HG03342 (cell line): Measurements from ENCODE around the gene NDUFS3.
"Not testable (repeated sequence)": the region's sequence is repeated elsewhere in the genome, so short reads cannot be mapped to it uniquely, and the experiment has no call there.

Experiments used
- ATAC-seq: cut with Tn5 transposase; IDR thresholded peaks from one replicate; pipeline ENCODE4 v1.9.1; 2021; ENCODE audit warnings: mild to moderate bottlenecking, moderate library complexity; ENCODE audit not compliant: unreplicated experiment

The NDUFS3 gene

GRCh38 chr11:47578524-47579494 is at the start of gene NDUFS3, which contains the start of gene KBTBD4:
Gene NDUFS3, plus strand, starts transcription at chr11:47579074. Its CDS starts 18 bp downstream, at chr11:47579092.
Gene KBTBD4, minus strand, starts transcription at chr11:47578970. Its CDS starts 19 bp downstream, at chr11:47578951.
- peak; percentile 88 for ATAC-seq

- no peak for ATAC-seq
Observed at GRCh38 chr11:47529951-47530350, 48.9 kb upstream of the NDUFS3 start.

- not testable (repeated sequence) for ATAC-seq
Observed at GRCh38 chr11:47530721-47531120, 48.2 kb upstream of the NDUFS3 start.

- no peak for ATAC-seq
Observed at GRCh38 chr11:47531666-47532065, 47.2 kb upstream of the NDUFS3 start.

GRCh38 chr11:47532597-47533213 is 46.2 kb upstream of the NDUFS3 start:
- ATAC-seq: no peak

- ATAC-seq: no peak
Observed at GRCh38 chr11:47533690-47534151, 45.2 kb upstream of the NDUFS3 start.

- no peak for ATAC-seq
Observed at GRCh38 chr11:47534704-47535251, 44.1 kb upstream of the NDUFS3 start.

- ATAC-seq: no peak
Observed at GRCh38 chr11:47536915-47537314, 42.0 kb upstream of the NDUFS3 start.

- ATAC-seq: no peak
Observed at GRCh38 chr11:47538741-47539565, 39.9 kb upstream of the NDUFS3 start.

- ATAC-seq: no peak
Observed at GRCh38 chr11:47539681-47540039, 39.2 kb upstream of the NDUFS3 start.

- ATAC-seq: no peak
Observed at GRCh38 chr11:47541070-47541469, 37.8 kb upstream of the NDUFS3 start.

- no peak for ATAC-seq
Observed at GRCh38 chr11:47545298-47545697, 33.6 kb upstream of the NDUFS3 start.

GRCh38 chr11:47546274-47546673 is 32.6 kb upstream of the NDUFS3 start:
- ATAC-seq: not testable (repeated sequence)

- no peak for ATAC-seq
Observed at GRCh38 chr11:47550288-47551047, 28.4 kb upstream of the NDUFS3 start.

- ATAC-seq: no peak
Observed at GRCh38 chr11:47551086-47551485, 27.8 kb upstream of the NDUFS3 start.

- ATAC-seq: no peak
Observed at GRCh38 chr11:47552056-47552565, 26.8 kb upstream of the NDUFS3 start.

- peak; percentile 93 for ATAC-seq
Observed at GRCh38 chr11:47552566-47553405, 26.1 kb upstream of the NDUFS3 start, which contains the start of gene CELF1. Gene CELF1, minus strand, starts transcription at chr11:47553132. Its CDS starts 53,609 bp downstream, at chr11:47499523.

- ATAC-seq: peak; percentile 30
Observed at GRCh38 chr11:47553406-47553743, 25.5 kb upstream of the NDUFS3 start.

GRCh38 chr11:47557004-47557403 is 21.9 kb upstream of the NDUFS3 start:
- not testable (repeated sequence) for ATAC-seq
